Inflammatory macrophage (primary cell): ENCODE measurements around the gene POGLUT2.

Experiments
- DNase-seq, 2 donors: peaks; one replicate each; pipeline ENCODE4 v3.0.0-alpha.2; 2020 to 2022
- total RNA-seq, 18 experiments: gene quantifications; one replicate each; lab custom pipeline; 2026; ENCODE audit warnings: mixed read lengths in 6 of 18, inconsistent platforms in 2 of 18; lab: John Stamatoyannopoulos, UW

The POGLUT2 gene
- 0.26 to 2.0 (median 1.3) reads per million in 18 experiments for total RNA-seq

- DNase-seq = peak; percentile 82 to 89
These were observed at the start of gene POGLUT2, which contains the start of gene BIVM for GRCh38 chr13:102798581-102799425. POGLUT2 (minus strand) TSS chr13:102798976; CDS start chr13:102798670, 306 bp downstream. BIVM (plus strand) TSS chr13:102799119; CDS start chr13:102807268, 8,149 bp downstream.

- DNase-seq = peak; percentile 20 to 45
These were observed 48.8 kb upstream of the POGLUT2 start for GRCh38 chr13:102847272-102848234.

GRCh38 chr13:102846261-102847015 is 47.7 kb upstream of the POGLUT2 start:
- DNase-seq = peak; percentile 71 to 78

- DNase-seq = peak; percentile 99 to 100
These were observed 47.0 kb upstream of the POGLUT2 start, which contains the start of gene ERCC5 for GRCh38 chr13:102845630-102846260. ERCC5 (plus strand) TSS chr13:102846032; CDS start chr13:102846267, 235 bp downstream.

- no peak for DNase-seq
These were observed 46.5 kb upstream of the POGLUT2 start for GRCh38 chr13:102845289-102845629.

- DNase-seq = no peak
These were observed 40.7 kb upstream of the POGLUT2 start for GRCh38 chr13:102839462-102839861.

- no peak for DNase-seq
These were observed 40.2 kb upstream of the POGLUT2 start for GRCh38 chr13:102838982-102839381.

GRCh38 chr13:102838273-102838672 is 39.5 kb upstream of the POGLUT2 start:
- DNase-seq = no peak

- DNase-seq = no peak
These were observed 37.7 kb upstream of the POGLUT2 start for GRCh38 chr13:102836471-102836870.

GRCh38 chr13:102830646-102831045 is 31.9 kb upstream of the POGLUT2 start:
- no peak for DNase-seq

- DNase-seq = no peak
These were observed 27.3 kb upstream of the POGLUT2 start for GRCh38 chr13:102825921-102826706.

- no peak for DNase-seq
These were observed 26.6 kb upstream of the POGLUT2 start for GRCh38 chr13:102825400-102825799.

- DNase-seq = no peak
These were observed 19.1 kb upstream of the POGLUT2 start for GRCh38 chr13:102817907-102818306.

GRCh38 chr13:102817241-102817640 is 18.5 kb upstream of the POGLUT2 start:
- DNase-seq = no peak

- DNase-seq = no peak
These were observed 17.9 kb upstream of the POGLUT2 start for GRCh38 chr13:102816708-102817107.

- no peak for DNase-seq
These were observed 17.0 kb upstream of the POGLUT2 start for GRCh38 chr13:102815788-102816187.

- DNase-seq = no peak
These were observed 16.0 kb upstream of the POGLUT2 start for GRCh38 chr13:102814793-102815192.

GRCh38 chr13:102814025-102814607 is 15.3 kb upstream of the POGLUT2 start:
- DNase-seq = no peak

- DNase-seq = no peak
These were observed 14.0 kb upstream of the POGLUT2 start for GRCh38 chr13:102812611-102813287.

GRCh38 chr13:102807699-102808098 is 8.9 kb upstream of the POGLUT2 start:
- no peak for DNase-seq
